SH-SY5Y (cell line): ENCODE data around the gene NR5A2.

ENCODE experiments used
- GATA2 ChIP-seq: IDR thresholded peaks from 2 replicates; pipeline ENCODE4 v1.6.1; 2011; ENCODE audit warnings: mild to moderate bottlenecking, low read depth, low read length
- GATA3 ChIP-seq: IDR thresholded peaks from 2 replicates; pipeline ENCODE4 v1.6.1; 2011; ENCODE audit warnings: low read depth, mild to moderate bottlenecking, low read length, moderate library complexity

DNA sequence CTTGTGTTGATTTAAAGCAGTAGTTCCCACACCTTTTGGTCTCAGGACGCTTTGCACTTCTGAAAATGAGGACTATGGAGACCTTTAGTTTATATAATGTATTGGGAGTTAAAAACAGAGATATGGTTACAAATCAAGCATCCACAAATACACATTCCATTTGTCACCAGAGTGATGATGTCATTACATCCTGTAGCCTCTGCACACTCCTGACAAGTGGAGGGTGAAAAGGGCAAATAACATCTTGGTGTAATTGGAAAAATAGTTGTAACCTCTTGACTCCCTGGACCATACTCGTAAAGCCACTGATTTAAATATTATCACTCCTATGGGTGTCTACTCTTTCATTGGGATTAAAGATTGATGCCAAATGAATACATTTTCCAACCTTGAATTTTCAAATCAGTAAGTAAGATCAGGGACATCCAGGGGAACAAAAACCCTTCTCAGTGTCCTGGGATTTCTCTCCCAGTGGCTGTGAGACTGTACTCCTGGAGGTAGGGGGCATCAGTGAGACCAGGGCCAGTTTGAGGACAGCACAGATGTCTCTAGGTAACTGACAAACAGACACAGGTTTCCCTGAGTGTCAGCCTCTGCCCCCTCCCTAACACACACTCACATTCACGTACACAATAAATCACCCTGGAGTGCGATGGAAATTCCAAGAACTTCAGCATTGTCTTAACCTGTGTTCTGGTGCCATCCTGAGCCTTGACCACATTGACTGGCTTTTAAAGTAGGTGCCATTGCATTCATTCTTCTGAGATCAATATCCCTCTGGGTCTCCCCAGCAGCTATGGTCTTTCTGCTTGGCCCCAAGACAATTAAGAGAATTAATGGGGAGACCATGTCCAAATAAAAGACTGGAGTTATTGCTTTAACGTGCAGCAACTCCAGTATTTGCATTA lies 63.0 kb downstream of the NR5A2 start:
- no peak for TF ChIP-seq GATA2
- no peak for TF ChIP-seq GATA3
